HG03520 (cell line): Measurements from ENCODE around the gene SGMS1.

Experiments used
- ATAC-seq: cut with Tn5 transposase; IDR thresholded peaks from one replicate; pipeline ENCODE4 v1.9.1; 2021; ENCODE audit warnings: mild to moderate bottlenecking, moderate library complexity; ENCODE audit not compliant: unreplicated experiment

Gene SGMS1

GRCh38 chr10:50349554-50349953 lies 274.2 kb downstream of the SGMS1 start:
- no peak for ATAC-seq

GRCh38 chr10:50347394-50347802 lies 276.4 kb downstream of the SGMS1 start:
- peak; percentile 78 for ATAC-seq

- peak; percentile 24 for ATAC-seq
Observed at GRCh38 chr10:50346942-50347341, 276.8 kb downstream of the SGMS1 start.

GRCh38 chr10:50345545-50345944 lies 278.2 kb downstream of the SGMS1 start:
- ATAC-seq: no peak

- ATAC-seq: no peak
Observed at GRCh38 chr10:50343702-50344331, 279.9 kb downstream of the SGMS1 start.

GRCh38 chr10:50341987-50342386 lies 281.8 kb downstream of the SGMS1 start:
- no peak for ATAC-seq

GRCh38 chr10:50336140-50336539 lies 287.6 kb downstream of the SGMS1 start:
- ATAC-seq: no peak

- no peak for ATAC-seq
Observed at GRCh38 chr10:50335397-50335796, 288.4 kb downstream of the SGMS1 start.

GRCh38 chr10:50334273-50334672 lies 289.5 kb downstream of the SGMS1 start:
- no peak for ATAC-seq

- ATAC-seq: no peak
Observed at GRCh38 chr10:50333872-50334271, 289.9 kb downstream of the SGMS1 start.

GRCh38 chr10:50332108-50332842 lies 291.5 kb downstream of the SGMS1 start:
- no peak for ATAC-seq

GRCh38 chr10:50331486-50331885 lies 292.3 kb downstream of the SGMS1 start:
- ATAC-seq: no peak

GRCh38 chr10:50326757-50327701 lies 296.7 kb downstream of the SGMS1 start:
- ATAC-seq: no peak

GRCh38 chr10:50326172-50326555 lies 297.6 kb downstream of the SGMS1 start:
- no peak for ATAC-seq

GRCh38 chr10:50325449-50326171 lies 298.1 kb downstream of the SGMS1 start:
- ATAC-seq: peak; percentile 63

- no peak for ATAC-seq
Observed at GRCh38 chr10:50324680-50325393, 298.9 kb downstream of the SGMS1 start.

GRCh38 chr10:50324046-50324445 lies 299.7 kb downstream of the SGMS1 start:
- ATAC-seq: no peak

GRCh38 chr10:50322077-50322476 lies 301.7 kb downstream of the SGMS1 start:
- no peak for ATAC-seq

GRCh38 chr10:50318129-50318528 lies 305.6 kb downstream of the SGMS1 start:
- ATAC-seq: no peak
